Measurements from ENCODE around the gene CEP70. TPM values are rescaled to one million over a fixed set of nuclear protein-coding genes. Genes with fewer than 3 reads are reported as not detected.

CEP70 gene
- 15.2 and 26.3 TPM in 2 replicates for total RNA-seq

GRCh38 chr3:138594150-138594934 is at the start of gene CEP70:
Gene CEP70, minus strand, starts transcription at chr3:138594260. Its CDS starts 21,333 bp downstream, at chr3:138572927.

DNA sequence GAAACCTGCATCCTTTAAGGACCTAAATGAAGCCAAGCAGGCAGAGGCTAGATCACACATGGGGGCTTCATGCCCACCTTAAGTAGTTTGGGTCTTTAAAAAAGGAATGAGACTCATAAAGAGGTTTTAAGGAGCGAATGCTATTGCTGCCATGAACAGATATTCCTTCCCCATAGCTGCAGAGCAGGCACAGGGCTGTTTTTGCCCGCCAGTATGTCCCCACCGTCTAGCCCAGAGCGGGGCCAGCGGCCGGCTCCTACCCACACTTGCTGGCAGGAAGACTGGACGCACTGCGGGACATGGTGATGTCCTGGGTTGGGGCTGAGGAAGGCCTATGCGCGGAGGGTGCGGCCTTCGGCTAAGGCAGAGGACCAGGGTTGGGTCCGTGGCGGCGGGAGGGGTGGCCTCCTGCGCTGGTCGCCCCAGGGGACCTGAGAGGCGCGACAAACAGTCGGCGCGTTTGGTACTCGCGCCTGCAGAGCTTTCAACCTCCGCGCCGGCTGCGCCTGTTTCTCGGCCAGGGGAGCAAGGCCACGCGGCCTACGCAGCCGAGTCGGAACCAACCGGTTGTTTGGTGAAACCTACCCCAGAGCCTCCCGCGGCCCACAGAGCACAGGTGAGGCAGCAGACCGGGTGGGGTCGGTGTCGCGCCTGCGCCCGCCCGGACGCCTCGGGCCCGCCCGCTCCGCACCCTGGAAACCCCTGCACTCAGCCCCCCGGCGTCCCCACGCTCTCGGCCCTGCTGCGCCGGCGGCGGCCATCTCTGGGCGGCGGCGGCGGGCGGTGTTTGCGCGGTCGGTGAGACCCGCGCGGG is 14.5 kb upstream of the CEP70 start, which contains the start of gene FAIM:
Gene FAIM (plus strand): TSS at position 450 of the 814 bp plus-strand sequence. CDS start 10,956 bp downstream, outside the sequence.

Other genes starting within 250 kb of the CEP70 start
- gene MRAS, start 245.7 kb downstream of the CEP70 start, total RNA-seq = 42.9 and 58.9 TPM in 2 replicates
- gene ESYT3, start 159.6 kb downstream of the CEP70 start, total RNA-seq = 0.49 and 0.97 TPM in 2 replicates
- 8.0 and 10.1 TPM in 2 replicates for gene FAIM, start 14.5 kb upstream of the CEP70 start, total RNA-seq
- gene PIK3CB, start 240.7 kb upstream of the CEP70 start, total RNA-seq = 7.9 and 9.1 TPM in 2 replicates